ES-I3 (cell line): ENCODE data around the gene NINJ1.

Source experiments
- H3K36me3 ChIP-seq: 2 replicates; pipeline ENCODE4 v1.6.1; 2013; ENCODE audit warnings: mild to moderate bottlenecking, low read length, control low read depth, moderate library complexity; ENCODE audit not compliant: insufficient read depth
- H3K4me1 ChIP-seq: 2 replicates; pipeline ENCODE4 v1.6.1; 2013; ENCODE audit warnings: mild to moderate bottlenecking, control low read depth, low read length; ENCODE audit not compliant: insufficient read depth
- H3K9ac ChIP-seq: 2 replicates; pipeline ENCODE4 v1.6.1; 2013; ENCODE audit warnings: low read depth, mild to moderate bottlenecking, low read length, moderate library complexity
- H3K9me3 ChIP-seq: 2 replicates; pipeline ENCODE4 v1.6.1; 2013; ENCODE audit warnings: mild to moderate bottlenecking, low read length, moderate library complexity; ENCODE audit not compliant: control insufficient read depth, insufficient read depth

NINJ1 gene

DNA sequence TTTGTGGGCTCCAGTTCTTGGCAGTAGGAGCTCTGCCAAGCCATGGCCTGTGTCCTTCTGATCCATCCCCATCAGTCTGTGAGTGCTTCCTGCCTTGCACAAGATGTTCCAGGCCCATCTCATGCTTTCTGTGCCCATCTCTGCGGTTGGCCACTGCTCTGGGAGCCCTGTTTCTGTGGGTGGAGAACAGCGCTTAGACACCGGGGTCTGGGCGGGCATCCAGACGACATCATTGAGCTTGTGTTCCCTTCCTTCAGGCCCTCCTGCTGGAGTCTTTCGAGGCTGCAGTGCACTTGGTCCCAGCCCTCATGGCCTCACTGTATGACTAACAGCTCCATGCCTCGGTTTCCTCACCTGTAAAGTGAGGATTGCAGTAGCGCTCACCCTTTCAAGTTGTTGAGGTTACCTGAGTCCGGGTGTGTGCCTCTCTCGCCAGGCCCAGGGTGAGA is 52.9 kb downstream of the NINJ1 start:
- Histone ChIP-seq H3K36me3 (no peaks in the 10 kb centered on the region; the same call in 1 of the 2 replicates), H3K9me3 (no peaks in the 10 kb centered on the region), H3K9ac (no peak overlapping the region), H3K4me1 (peaks cover 11% of the 10 kb centered on the region; the same call in 1 of the 2 replicates)

DNA sequence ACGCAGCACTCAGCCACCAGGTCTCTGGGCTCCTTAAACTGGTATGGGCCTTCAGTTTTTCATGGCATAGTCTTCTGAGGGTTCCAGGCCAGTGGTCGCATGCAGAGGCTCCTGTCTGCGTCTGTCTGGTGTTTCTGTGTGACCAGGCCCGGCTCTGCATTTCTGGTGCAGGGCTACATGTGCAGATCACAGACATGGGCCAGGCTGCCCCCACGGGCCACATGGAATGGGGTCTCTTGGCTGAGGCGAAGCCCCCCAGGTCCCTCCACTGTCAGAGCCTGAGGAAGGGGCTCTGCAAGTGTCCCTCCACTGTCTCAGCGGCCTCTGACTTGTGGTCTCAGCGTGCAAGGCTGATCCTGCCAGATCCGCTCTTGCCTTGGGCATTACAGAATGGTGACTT is 53.6 kb downstream of the NINJ1 start:
- Histone ChIP-seq H3K36me3 (no peaks in the 10 kb centered on the region; the same call in 1 of the 2 replicates), H3K9ac (no peak overlapping the region), H3K9me3 (no peaks in the 10 kb centered on the region)

DNA sequence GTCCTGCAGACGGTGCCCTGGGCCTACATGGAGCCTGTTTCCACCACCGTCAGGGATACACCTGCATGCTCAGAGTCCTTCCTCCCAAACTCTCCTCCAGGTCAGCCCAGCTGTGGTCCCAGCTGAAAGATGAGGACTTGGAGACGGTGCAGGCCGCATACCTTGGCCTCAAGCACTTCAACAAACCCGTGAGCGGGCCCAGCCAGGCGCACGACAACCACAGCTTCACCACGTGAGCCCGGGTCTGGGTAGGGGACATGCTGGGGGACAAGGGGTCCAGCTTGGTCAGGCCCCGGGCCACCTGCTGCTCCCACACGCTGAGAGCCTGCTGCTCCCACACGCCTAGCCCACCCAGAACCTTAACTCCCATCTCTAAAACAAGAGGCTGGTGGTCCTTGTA is 54.7 kb downstream of the NINJ1 start:
- Histone ChIP-seq H3K4me1 (peaks cover 11% of the 10 kb centered on the region; the same call in 1 of the 2 replicates), H3K9ac (no peak overlapping the region), H3K36me3 (no peaks in the 10 kb centered on the region), H3K9me3 (no peaks in the 10 kb centered on the region)

More for the DNA sequence above, 53.6 kb downstream of the NINJ1 start:
- H3K4me1 ChIP-seq = peaks cover 11% of the 10 kb centered on the region; the same call in 1 of the 2 replicates

DNA sequence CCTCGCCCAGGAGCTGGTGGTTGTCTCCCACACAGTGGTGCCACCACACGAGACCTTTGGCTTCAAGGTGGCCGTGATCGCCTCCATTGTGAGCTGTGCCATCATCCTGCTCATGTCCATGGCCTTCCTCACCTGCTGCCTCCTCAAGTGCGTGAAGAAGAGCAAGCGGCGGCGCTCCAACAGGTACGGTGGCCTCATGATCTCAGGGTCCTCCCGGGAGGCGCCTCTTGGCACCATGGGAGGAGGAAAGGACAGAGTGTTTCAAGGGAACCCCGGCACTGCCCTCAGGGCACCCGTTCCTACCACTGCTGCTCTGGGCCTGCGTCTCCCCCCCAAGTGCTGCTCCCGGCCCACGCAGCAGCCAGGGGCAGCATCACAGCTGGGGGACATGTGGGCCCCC is 56.2 kb downstream of the NINJ1 start:
- no peaks in the 10 kb centered on the region for H3K9me3 ChIP-seq
- H3K9ac ChIP-seq = no peak overlapping the region
- H3K4me1 ChIP-seq = peaks cover 1% of the 10 kb centered on the region; the same call in 1 of the 2 replicates
- no peaks in the 10 kb centered on the region for H3K36me3 ChIP-seq

DNA sequence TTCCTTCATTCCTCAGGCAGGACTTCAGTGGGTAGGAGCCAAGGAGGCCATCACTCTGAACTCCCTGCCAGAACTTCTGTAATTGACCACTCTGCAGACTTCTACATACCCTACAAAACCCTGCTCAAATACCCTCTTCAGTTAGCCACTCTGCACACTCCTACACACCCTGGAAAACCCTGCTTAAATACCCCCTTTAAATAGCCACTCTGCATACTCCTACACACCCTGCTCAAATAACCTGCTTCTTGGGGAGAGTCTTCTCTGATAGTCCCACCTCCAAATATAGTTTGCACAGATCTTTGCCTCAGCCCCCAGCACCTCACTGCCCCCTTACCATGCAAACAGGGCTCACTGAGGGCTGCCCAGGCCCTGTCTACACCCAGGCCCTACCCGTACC is 56.7 kb downstream of the NINJ1 start:
- Histone ChIP-seq H3K9ac (no peak overlapping the region), H3K4me1 (no peaks in the 10 kb centered on the region), H3K36me3 (no peaks in the 10 kb centered on the region), H3K9me3 (no peaks in the 10 kb centered on the region)

DNA sequence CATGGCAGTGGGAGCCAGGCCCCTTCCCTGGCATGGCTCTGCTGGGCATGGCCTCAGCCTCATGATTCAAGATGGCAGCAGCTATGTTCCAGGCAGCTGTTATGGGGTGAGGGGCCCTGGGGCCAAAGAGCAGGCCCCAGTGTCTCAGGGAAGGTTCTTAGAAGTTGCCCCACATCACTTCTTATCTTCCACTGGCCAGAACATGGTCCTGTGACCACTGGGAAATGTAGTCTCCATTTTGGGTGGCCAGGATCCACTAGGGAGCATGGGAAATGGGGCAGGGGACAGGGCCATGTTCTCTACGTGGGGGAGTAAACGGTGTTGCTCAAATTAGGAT is 57.3 kb downstream of the NINJ1 start:
- Histone ChIP-seq H3K36me3 (no peaks in the 10 kb centered on the region), H3K4me1 (no peaks in the 10 kb centered on the region), H3K9me3 (no peaks in the 10 kb centered on the region), H3K9ac (no peak overlapping the region)

DNA sequence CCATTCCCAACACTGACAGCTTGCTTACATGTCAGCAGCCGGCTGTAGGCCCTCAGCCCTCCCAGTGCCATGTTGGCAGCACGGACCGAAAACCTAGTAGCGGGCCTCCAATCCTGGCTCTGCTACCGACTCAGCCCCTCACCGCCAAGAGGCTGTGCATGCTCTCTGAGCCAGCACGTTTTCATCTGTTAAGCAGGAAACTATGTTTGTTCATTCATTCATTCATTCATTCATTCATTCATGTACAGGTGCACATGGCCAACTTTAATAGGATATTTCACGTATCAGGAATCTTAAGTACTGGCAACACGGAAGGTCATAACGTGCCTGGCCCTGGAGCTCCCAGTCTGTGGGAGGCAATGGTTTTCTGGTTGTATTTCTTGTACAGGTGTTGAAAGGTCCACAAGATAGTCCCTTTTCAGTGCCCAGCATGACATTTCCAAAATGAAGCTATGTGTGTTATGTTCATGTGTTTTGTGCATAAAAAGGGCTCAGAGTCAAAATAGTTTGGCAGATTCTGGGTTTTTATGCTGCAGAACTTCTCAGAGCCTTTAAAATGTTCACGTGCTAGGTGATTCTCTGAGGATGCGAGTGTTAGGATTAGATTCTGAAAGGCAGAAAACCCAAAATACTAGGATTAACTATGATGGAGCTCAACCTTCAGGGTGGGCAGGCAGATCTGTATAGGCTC is 57.8 kb downstream of the NINJ1 start:
- no peaks in the 10 kb centered on the region for H3K36me3 ChIP-seq
- no peak overlapping the region for H3K9ac ChIP-seq

DNA sequence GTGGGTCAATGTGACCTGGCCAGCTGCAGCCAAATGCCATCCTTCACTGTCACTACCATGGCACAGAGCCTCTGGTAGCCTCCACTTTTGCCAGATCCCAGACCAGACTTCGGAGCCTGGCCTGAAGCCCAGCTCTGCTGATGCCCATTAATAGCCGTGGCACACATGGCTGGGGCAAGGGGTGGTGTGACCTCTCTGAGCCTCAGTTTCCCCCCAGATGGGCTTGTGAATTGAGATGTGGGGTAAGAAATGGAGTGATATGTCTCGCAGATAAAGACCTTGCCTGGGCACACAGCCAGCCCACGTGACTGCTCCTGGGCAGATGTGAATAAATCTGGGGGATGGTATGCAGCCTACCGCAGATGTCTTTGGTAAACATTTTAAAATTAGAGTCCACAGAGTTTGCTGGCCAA is 61.7 kb downstream of the NINJ1 start:
- Histone ChIP-seq H3K4me1 (no peaks in the 10 kb centered on the region), H3K9ac (no peak overlapping the region), H3K36me3 (no peaks in the 10 kb centered on the region), H3K9me3 (no peaks in the 10 kb centered on the region)

More for the DNA sequence above, 57.8 kb downstream of the NINJ1 start:
- H3K9me3 ChIP-seq = no peaks in the 10 kb centered on the region
- no peaks in the 10 kb centered on the region for H3K4me1 ChIP-seq
